Neural cell (in vitro differentiated cells): ENCODE measurements around the gene FGB.

ENCODE experiments used
- CTCF ChIP-seq: fragments of 450-650 bp; IDR thresholded peaks from 2 replicates; pipeline ENCODE4 v1.5.1; 2014; ENCODE audit warnings: antibody characterized with exemption, mild to moderate bottlenecking, moderate library complexity; ENCODE audit not compliant: poor library complexity, severe bottlenecking
- MXI1 ChIP-seq: fragments of 450-650 bp; conservative IDR thresholded peaks from 2 replicates; pipeline ENCODE4 v1.6.1; 2014; ENCODE audit warnings: antibody characterized with exemption, mild to moderate bottlenecking; ENCODE audit not compliant: poor library complexity, severe bottlenecking
- POLR2AphosphoS5 ChIP-seq: IDR thresholded peaks from 2 replicates; pipeline ENCODE4 v1.6.1; 2012
- RAD21 ChIP-seq: fragments of 450-650 bp; conservative IDR thresholded peaks from 2 replicates; pipeline ENCODE4 v1.6.1; 2014; ENCODE audit warnings: antibody characterized with exemption, mild to moderate bottlenecking, moderate library complexity
- SMC3 ChIP-seq: fragments of 450-650 bp; conservative IDR thresholded peaks from 2 replicates; pipeline ENCODE4 v1.6.1; 2014; ENCODE audit warnings: antibody characterized with exemption, mild to moderate bottlenecking, moderate library complexity; ENCODE audit not compliant: poor library complexity

GRCh38 chr4:154566639-154567204 lies 3.9 kb downstream of the FGB start:
- no peak for TF ChIP-seq CTCF
- no peak for TF ChIP-seq RAD21
- no peak for TF ChIP-seq POLR2AphosphoS5
- no peak for TF ChIP-seq SMC3
- TF ChIP-seq MXI1 = no peak
